Keratinocyte (primary cell): ENCODE results near the gene LIPJ.

Experiments used
- EZH2 ChIP-seq: IDR thresholded peaks from one replicate; pipeline ENCODE4 v1.6.1; 2012; ENCODE audit warnings: inconsistent platforms, mild to moderate bottlenecking, low read length, moderate library complexity
- TF ChIP-seq, protein P1 (sequence below), 3 experiments: IDR thresholded peaks in 1 of 3; conservative IDR thresholded peaks in 1 of 3; optimal IDR thresholded peaks in 1 of 3; 2 replicates in 2 of 3; 3 replicates in 1 of 3; pipeline versions ENCODE3 to v1.5.1; 2011; ENCODE audit warnings: low read length in 3 of 3, mild to moderate bottlenecking in 3 of 3, moderate library complexity in 2 of 3, control low read depth in 1 of 3, inconsistent platforms in 1 of 3; ENCODE audit not compliant: insufficient read depth in 2 of 3; ENCODE audit errors: extremely low read depth in 1 of 3

GRCh38 chr10:88618496-88618895 lies 31.9 kb downstream of the LIPJ start:
- TF ChIP-seq EZH2, result no peak
- TF ChIP-seq, protein P1, sequence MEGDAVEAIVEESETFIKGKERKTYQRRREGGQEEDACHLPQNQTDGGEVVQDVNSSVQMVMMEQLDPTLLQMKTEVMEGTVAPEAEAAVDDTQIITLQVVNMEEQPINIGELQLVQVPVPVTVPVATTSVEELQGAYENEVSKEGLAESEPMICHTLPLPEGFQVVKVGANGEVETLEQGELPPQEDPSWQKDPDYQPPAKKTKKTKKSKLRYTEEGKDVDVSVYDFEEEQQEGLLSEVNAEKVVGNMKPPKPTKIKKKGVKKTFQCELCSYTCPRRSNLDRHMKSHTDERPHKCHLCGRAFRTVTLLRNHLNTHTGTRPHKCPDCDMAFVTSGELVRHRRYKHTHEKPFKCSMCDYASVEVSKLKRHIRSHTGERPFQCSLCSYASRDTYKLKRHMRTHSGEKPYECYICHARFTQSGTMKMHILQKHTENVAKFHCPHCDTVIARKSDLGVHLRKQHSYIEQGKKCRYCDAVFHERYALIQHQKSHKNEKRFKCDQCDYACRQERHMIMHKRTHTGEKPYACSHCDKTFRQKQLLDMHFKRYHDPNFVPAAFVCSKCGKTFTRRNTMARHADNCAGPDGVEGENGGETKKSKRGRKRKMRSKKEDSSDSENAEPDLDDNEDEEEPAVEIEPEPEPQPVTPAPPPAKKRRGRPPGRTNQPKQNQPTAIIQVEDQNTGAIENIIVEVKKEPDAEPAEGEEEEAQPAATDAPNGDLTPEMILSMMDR (optimal IDR thresholded peaks at IDR 0.05 in 1 of 3, IDR thresholded peaks at IDR 0.05 in 1 of 3, conservative IDR thresholded peaks at IDR 0.05 in 1 of 3; ENCODE audit: extremely low read depth in 1 of 3, insufficient read depth in 2 of 3, low read length in 3 of 3), result no peak
